ENCODE data around the gene DPM2. TPM values are rescaled to one million over a fixed set of nuclear protein-coding genes. Genes with fewer than 3 reads are reported as not detected.

Gene DPM2
- total and polyA plus RNA-seq, 2 of the 4 experiments (the other 2 are of a cell fraction): 10.8 to 60.6 TPM

DNA sequence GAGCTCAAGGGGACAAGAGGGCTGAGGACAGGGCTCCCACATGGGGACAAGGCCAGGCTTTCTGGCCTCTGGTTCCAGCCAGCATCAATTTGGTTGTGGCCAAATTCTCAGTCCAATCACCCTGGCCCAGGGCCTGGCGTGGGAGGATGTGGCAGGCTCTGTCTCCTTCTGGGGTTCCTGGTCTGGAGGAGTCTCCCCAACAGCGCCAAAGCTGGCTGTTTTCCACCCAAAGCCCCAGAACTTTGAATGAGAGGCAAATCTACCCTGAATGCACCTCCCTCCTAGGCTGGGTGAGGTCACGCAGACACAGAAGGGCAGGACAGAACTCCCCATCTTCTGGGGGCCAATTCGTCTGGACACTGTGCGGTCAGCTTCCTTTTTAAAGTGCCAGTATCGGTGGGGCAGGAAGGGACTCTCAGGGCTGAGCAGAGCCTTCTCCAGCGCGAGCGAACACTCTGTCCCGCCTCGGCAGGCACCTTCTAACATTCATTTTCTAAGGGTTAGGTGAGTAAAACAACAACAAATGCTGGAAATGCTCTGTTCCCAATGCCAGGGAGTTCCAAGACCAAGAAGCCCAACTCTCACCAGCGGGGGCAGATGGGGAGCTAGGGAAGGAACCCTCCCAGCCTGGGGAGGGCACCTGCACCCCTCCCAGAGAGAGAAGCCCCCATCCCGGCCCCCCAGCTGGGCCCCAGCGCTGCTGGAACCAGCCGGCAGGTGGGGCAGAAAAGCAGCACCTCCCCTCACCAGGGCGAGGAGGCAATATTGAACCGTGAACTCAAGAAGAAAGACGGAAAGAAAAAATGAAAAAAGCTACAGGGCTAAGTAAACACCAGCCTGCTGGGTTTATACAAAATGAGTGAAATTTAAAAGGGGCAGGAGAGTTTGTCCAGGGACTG, 3.7 kb upstream of the DPM2 start:
- in situ Hi-C loops (cut with MboI; ENCODE audit: low sequenced_read_pairs) (no loop called here), dilution Hi-C loops (cut with HindIII; ENCODE audit: low sequenced_read_pairs, unreplicated experiment) (no loop called here), intact Hi-C loops (cut with micrococcal nuclease) (loop anchor here (5.0 kb wide), 1 partner anchor 156 kb away; no protein-coding TSS in a partner anchor)
- H2BK15ac ChIP-seq (ENCODE audit: low read depth, low read length): no peak overlapping the region
- ATAC-seq (ENCODE audit: low read depth) (no peak), DNase-seq (no peak)
- TF ChIP-seq FOS (IDR thresholded peaks at IDR 0.05; ENCODE audit: low read depth, low read length): no peak
- TF ChIP-seq RAD21 (IDR thresholded peaks at IDR 0.05; ENCODE audit: low read length): no peak
- TF ChIP-seq, protein P1, sequence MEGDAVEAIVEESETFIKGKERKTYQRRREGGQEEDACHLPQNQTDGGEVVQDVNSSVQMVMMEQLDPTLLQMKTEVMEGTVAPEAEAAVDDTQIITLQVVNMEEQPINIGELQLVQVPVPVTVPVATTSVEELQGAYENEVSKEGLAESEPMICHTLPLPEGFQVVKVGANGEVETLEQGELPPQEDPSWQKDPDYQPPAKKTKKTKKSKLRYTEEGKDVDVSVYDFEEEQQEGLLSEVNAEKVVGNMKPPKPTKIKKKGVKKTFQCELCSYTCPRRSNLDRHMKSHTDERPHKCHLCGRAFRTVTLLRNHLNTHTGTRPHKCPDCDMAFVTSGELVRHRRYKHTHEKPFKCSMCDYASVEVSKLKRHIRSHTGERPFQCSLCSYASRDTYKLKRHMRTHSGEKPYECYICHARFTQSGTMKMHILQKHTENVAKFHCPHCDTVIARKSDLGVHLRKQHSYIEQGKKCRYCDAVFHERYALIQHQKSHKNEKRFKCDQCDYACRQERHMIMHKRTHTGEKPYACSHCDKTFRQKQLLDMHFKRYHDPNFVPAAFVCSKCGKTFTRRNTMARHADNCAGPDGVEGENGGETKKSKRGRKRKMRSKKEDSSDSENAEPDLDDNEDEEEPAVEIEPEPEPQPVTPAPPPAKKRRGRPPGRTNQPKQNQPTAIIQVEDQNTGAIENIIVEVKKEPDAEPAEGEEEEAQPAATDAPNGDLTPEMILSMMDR (conservative IDR thresholded peaks at IDR 0.05; ENCODE audit: low read depth, low read length): no peak
- no peak for TF ChIP-seq POLR2A (IDR thresholded peaks at IDR 0.05; ENCODE audit: low read depth, low read length)
- TF ChIP-seq SMC3 (IDR thresholded peaks at IDR 0.05; ENCODE audit: low read depth, low read length): no peak
- TF ChIP-seq RCOR1 (IDR thresholded peaks at IDR 0.05; ENCODE audit: insufficient replicate concordance, low read length): no peak
- no peak for TF ChIP-seq MAZ (IDR thresholded peaks at IDR 0.05; ENCODE audit: borderline replicate concordance, low read depth, low read length)
- no peak for TF ChIP-seq CHD1 (IDR thresholded peaks at IDR 0.05; ENCODE audit: low read depth, low read length)
- TF ChIP-seq BHLHE40 (IDR thresholded peaks at IDR 0.05; ENCODE audit: low read depth, low read length): no peak
- TF ChIP-seq CEBPB (IDR thresholded peaks at IDR 0.05; ENCODE audit: low read depth, low read length): no peak
- TF ChIP-seq MAFK (IDR thresholded peaks at IDR 0.05; ENCODE audit: low read depth, low read length): no peak
- no peak overlapping the region for H3K27ac ChIP-seq (ENCODE audit: insufficient read depth, low read length)
- H2AK9ac ChIP-seq (replicated peaks; ENCODE audit: low read depth, low read length, poor library complexity): no peak overlapping the region
- no peak overlapping the region for H3K4me2 ChIP-seq (ENCODE audit: low read depth, low read length)
- H4K20me1 ChIP-seq (ENCODE audit: insufficient read depth, low read length): peaks cover 22% of the 10 kb centered on the region
- no peak overlapping the region for H3K56ac ChIP-seq (ENCODE audit: extremely low read depth, insufficient read depth, low read length)
- peaks cover 29% of the 10 kb centered on the region for H3K36me3 ChIP-seq (ENCODE audit: control insufficient read depth, insufficient read depth, low read length)
- H2BK5ac ChIP-seq (ENCODE audit: low read depth, low read length, poor library complexity, severe bottlenecking): no peak overlapping the region
- H4K91ac ChIP-seq (ENCODE audit: insufficient read depth, low read depth, low read length): no peak overlapping the region
- H3K4ac ChIP-seq (ENCODE audit: low read depth, low read length): no peak overlapping the region
- peaks cover 10% of the 10 kb centered on the region for H3K4me1 ChIP-seq (ENCODE audit: control insufficient read depth, insufficient read depth, low read length)
- WGBS, 2 experiments (ENCODE audit: extremely low coverage in 2 of 2, insufficient read length in 1 of 2): 100% methylated on average over 3 of the region's 18 CpGs; no CpG with 5 or more reads in 1 of the 2 experiments
- no peak overlapping the region for H3K23ac ChIP-seq (ENCODE audit: low read depth, low read length)
- no peak overlapping the region for H2BK120ac ChIP-seq (ENCODE audit: low read depth, low read length)
- H3K27me3 ChIP-seq (ENCODE audit: control insufficient read depth, insufficient read depth, low read length): no peaks in the 10 kb centered on the region
- BruUV-seq (replicated peaks): no TSS peak
- H3K14ac ChIP-seq (replicated peaks; ENCODE audit: low read depth, low read length): no peak overlapping the region
- no peak overlapping the region for H2AK5ac ChIP-seq (ENCODE audit: low read depth, low read length)
- no peak overlapping the region for H4K8ac ChIP-seq (ENCODE audit: low read depth in 2 of 2, low read length in 2 of 2)
- H3K9ac ChIP-seq (ENCODE audit: low read depth, low read length): no peak overlapping the region
- POLR2A ChIA-PET (ENCODE audit: unreplicated experiment): no interaction called here
- H3K18ac ChIP-seq (ENCODE audit: low read depth, low read length): no peak overlapping the region
- peaks cover 10% of the 10 kb centered on the region; the same call in 1 of the 2 replicates for H3K9me1 ChIP-seq (ENCODE audit: insufficient read depth, low read length)
- CTCF ChIA-PET: interaction anchor here (1.6 to 2.8 kb wide), 2 partner anchors 94 to 177 kb away, joined by 3 to 15 read pairs; no protein-coding TSS in a partner anchor
- no peak overlapping the region for H4K5ac ChIP-seq (ENCODE audit: low read depth, low read length)
- H3K9me3 ChIP-seq (ENCODE audit: control insufficient read depth, insufficient read depth, low read length): no peaks in the 10 kb centered on the region
- H3K79me1 ChIP-seq (ENCODE audit: low read depth in 1 of 2, low read length in 2 of 2): peaks cover 8 to 19% of the 10 kb centered on the region in 2 experiments; a peak in 3 of 4 replicates
- no peak overlapping the region for H2BK20ac ChIP-seq (ENCODE audit: low read depth, low read length)
- no peak overlapping the region for H3K4me3 ChIP-seq (ENCODE audit: insufficient read depth, low read depth, low read length)
- H2AFZ ChIP-seq (replicated peaks; ENCODE audit: low read length, poor library complexity): no peak overlapping the region

Measured in IMR-90 (cell line).